GDM1 (cell line): ENCODE results near the gene CCDC88C.

ENCODE experiments used
- DNase-seq: peaks from one replicate; lab custom pipeline; 2025; lab: John Stamatoyannopoulos, UW

Gene CCDC88C

GRCh38 chr14:91380123-91380522 lies 37.5 kb downstream of the CCDC88C start:
- DNase-seq: no peak

GRCh38 chr14:91379579-91379932 lies 38.1 kb downstream of the CCDC88C start:
- no peak for DNase-seq

- DNase-seq: no peak
Observed at GRCh38 chr14:91378930-91379578, 38.6 kb downstream of the CCDC88C start.

- DNase-seq: no peak
Observed at GRCh38 chr14:91377700-91378652, 39.6 kb downstream of the CCDC88C start.

GRCh38 chr14:91376547-91377477 lies 40.8 kb downstream of the CCDC88C start:
- DNase-seq: no peak

- DNase-seq: no peak
Observed at GRCh38 chr14:91375720-91376452, 41.7 kb downstream of the CCDC88C start.

- DNase-seq: no peak
Observed at GRCh38 chr14:91374879-91375702, 42.5 kb downstream of the CCDC88C start.

GRCh38 chr14:91374287-91374878 lies 43.2 kb downstream of the CCDC88C start:
- no peak for DNase-seq

- no peak for DNase-seq
Observed at GRCh38 chr14:91373591-91374254, 43.9 kb downstream of the CCDC88C start.

- DNase-seq: no peak
Observed at GRCh38 chr14:91372671-91373495, 44.7 kb downstream of the CCDC88C start.

GRCh38 chr14:91371990-91372375 lies 45.6 kb downstream of the CCDC88C start:
- no peak for DNase-seq

GRCh38 chr14:91371011-91371989 lies 46.3 kb downstream of the CCDC88C start:
- no peak for DNase-seq

GRCh38 chr14:91369628-91370445 lies 47.8 kb downstream of the CCDC88C start:
- DNase-seq: no peak

GRCh38 chr14:91368776-91369416 lies 48.7 kb downstream of the CCDC88C start:
- DNase-seq: no peak

GRCh38 chr14:91367173-91368171 lies 50.1 kb downstream of the CCDC88C start:
- no peak for DNase-seq
